H1 (cell line): ENCODE results near the gene DNAJC10. TPM values are rescaled to one million over a fixed set of nuclear protein-coding genes. Genes with fewer than 3 reads are reported as not detected.

Source experiments
- CTCF ChIA-PET: fragments of 300-600 bp; sonication (Branson Sonifier 250); formaldehyde crosslinking; loops from one replicate; lab custom pipeline; 2021; ENCODE audit not compliant: partially characterized antibody; lab: Charles Lee
- POLR2A ChIA-PET: fragments of 300-600 bp; sonication (Branson Sonifier 250); formaldehyde crosslinking; loops from one replicate; lab custom pipeline; 2021; ENCODE audit warnings: inconsistent platforms; ENCODE audit not compliant: partially characterized antibody; lab: Charles Lee
- DNase-seq, 2 experiments: peaks; one replicate each; pipeline versions ENCODE4 v3.0.0 to v3.0.0-alpha.2; 2010 to 2022; ENCODE audit warnings: low spot score in 2 of 2, low read depth in 1 of 2, mixed read lengths in 1 of 2
- FAIRE-seq: peaks from 2 replicates; lab custom pipeline; 2011; peaks lifted over from hg19 to GRCh38; lab: Jason Lieb, UNC
- H2AFZ ChIP-seq: 2 replicates; pipeline ENCODE4 v1.8.1; 2012; ENCODE audit warnings: low read length, inconsistent platforms
- H2AK5ac ChIP-seq: 2 replicates; pipeline ENCODE4 v1.6.1; 2013; ENCODE audit warnings: low read depth, low read length
- H2BK120ac ChIP-seq: replicated peaks from 2 replicates; pipeline ENCODE3; 2013; ENCODE audit warnings: low read depth, low read length, inconsistent platforms
- H2BK12ac ChIP-seq: 2 replicates; pipeline ENCODE4 v1.6.1; 2013; ENCODE audit warnings: low read depth, low read length
- H2BK15ac ChIP-seq: 2 replicates; pipeline ENCODE4 v1.6.1; 2013; ENCODE audit warnings: low read length
- H2BK20ac ChIP-seq: 2 replicates; pipeline ENCODE4 v1.6.1; 2013; ENCODE audit warnings: low read length
- H2BK5ac ChIP-seq: 2 replicates; pipeline ENCODE4 v1.6.1; 2013; ENCODE audit warnings: low read depth, low read length
- H3K14ac ChIP-seq: 2 replicates; pipeline ENCODE4 v1.6.1; 2013; ENCODE audit warnings: inconsistent platforms; ENCODE audit not compliant: insufficient read length
- H3K18ac ChIP-seq: 2 replicates; pipeline ENCODE4 v1.6.1; 2013; ENCODE audit warnings: low read length; ENCODE audit errors: extremely low read depth
- H3K23ac ChIP-seq: 2 replicates; pipeline ENCODE4 v1.6.1; 2013; ENCODE audit warnings: inconsistent platforms; ENCODE audit not compliant: insufficient read length
- H3K23me2 ChIP-seq: 2 replicates; pipeline ENCODE4 v1.6.1; 2013; ENCODE audit warnings: low read depth, low read length
- H3K27ac ChIP-seq: 2 replicates; pipeline ENCODE4 v1.6.1; 2011; ENCODE audit warnings: low read depth, low read length, inconsistent platforms
- H3K27me3 ChIP-seq, 4 experiments: replicated peaks in 1 of 4; 1 replicate in 1 of 4; 2 replicates in 3 of 4; pipeline versions ENCODE4 v1.6.1 to v1.8.1; 2011 to 2013; ENCODE audit warnings: low read length in 3 of 4, mild to moderate bottlenecking in 3 of 4, inconsistent platforms in 2 of 4, mixed read lengths in 2 of 4, moderate library complexity in 1 of 4; ENCODE audit not compliant: control insufficient read depth in 3 of 4, insufficient read depth in 3 of 4; ENCODE audit errors: extremely low read depth in 1 of 4
- H3K36me3 ChIP-seq, 4 experiments: 2 replicates each; pipeline versions ENCODE4 v1.6.1 to v1.8.1; 2011 to 2013; ENCODE audit warnings: mild to moderate bottlenecking in 4 of 4, low read length in 3 of 4, moderate library complexity in 2 of 4, control low read depth in 1 of 4, inconsistent platforms in 1 of 4; ENCODE audit not compliant: insufficient read depth in 4 of 4, control insufficient read depth in 2 of 4
- H3K4ac ChIP-seq: replicated peaks from 2 replicates; pipeline ENCODE3; 2013; ENCODE audit warnings: low read length, low read depth, mixed read lengths, inconsistent platforms; ENCODE audit not compliant: insufficient read length
- H3K4me1 ChIP-seq, 4 experiments: replicated peaks in 1 of 4; 1 replicate in 1 of 4; 2 replicates in 3 of 4; pipeline versions ENCODE4 v1.6.1 to v1.8.1; 2011 to 2013; ENCODE audit warnings: low read length in 3 of 4, inconsistent platforms in 2 of 4, mixed read lengths in 1 of 4; ENCODE audit not compliant: insufficient read depth in 4 of 4, control insufficient read depth in 3 of 4
- H3K4me2 ChIP-seq, 2 experiments: 2 replicates each; pipeline versions ENCODE4 v1.6.1 to v1.8.1; 2011 to 2013; ENCODE audit warnings: low read depth in 2 of 2, low read length in 2 of 2, control low read depth in 1 of 2, inconsistent platforms in 1 of 2, mild to moderate bottlenecking in 1 of 2; ENCODE audit not compliant: insufficient read depth in 1 of 2
- H3K4me3 ChIP-seq, 4 experiments: fragments of 200-600, 300-600 bp in 1 of 4; sonication (generic), shearing (Covaris generic), sonication (Bioruptor Twin) in 1 of 4; 2 replicates each; pipeline versions ENCODE4 v1.5.1 to v1.8.1; 2011 to 2016; ENCODE audit warnings: low read length in 4 of 4, low read depth in 3 of 4, control low read depth in 2 of 4, inconsistent platforms in 2 of 4, mild to moderate bottlenecking in 2 of 4, mixed read lengths in 1 of 4, moderate library complexity in 1 of 4; ENCODE audit not compliant: insufficient read depth in 2 of 4; ENCODE audit errors: extremely low read depth in 1 of 4
- H3K56ac ChIP-seq: replicated peaks from 2 replicates; pipeline ENCODE3; 2013; ENCODE audit warnings: low read depth, mild to moderate bottlenecking, mixed read lengths, low read length, inconsistent platforms; ENCODE audit not compliant: insufficient read length
- H3K79me1 ChIP-seq: 2 replicates; pipeline ENCODE4 v1.6.1; 2013; ENCODE audit warnings: low read depth, low read length, control low read depth
- H3K79me2 ChIP-seq, 2 experiments: 2 replicates each; pipeline versions ENCODE4 v1.6.1 to v1.8.1; 2012 to 2013; ENCODE audit warnings: low read length in 2 of 2, mild to moderate bottlenecking in 2 of 2, inconsistent platforms in 1 of 2; ENCODE audit not compliant: insufficient read depth in 2 of 2, control insufficient read depth in 1 of 2
- H3K9ac ChIP-seq, 4 experiments: replicated peaks in 1 of 4; 1 replicate in 1 of 4; 2 replicates in 3 of 4; pipeline versions ENCODE4 v1.6.1 to v1.8.1; 2011 to 2013; ENCODE audit warnings: low read depth in 3 of 4, low read length in 3 of 4, control low read depth in 2 of 4, mild to moderate bottlenecking in 2 of 4, moderate library complexity in 2 of 4, inconsistent platforms in 1 of 4; ENCODE audit errors: extremely low read depth in 1 of 4
- H3K9me3 ChIP-seq, 2 experiments: 2 replicates each; pipeline versions ENCODE4 v1.6.1 to v1.8.1; 2012 to 2013; ENCODE audit warnings: mild to moderate bottlenecking in 2 of 2, moderate library complexity in 2 of 2, control low read depth in 1 of 2, inconsistent platforms in 1 of 2, low read depth in 1 of 2, low read length in 1 of 2, mixed read lengths in 1 of 2; ENCODE audit not compliant: insufficient read depth in 2 of 2
- H4K20me1 ChIP-seq, 2 experiments: replicated peaks in 1 of 2; 2 replicates each; pipeline versions ENCODE3 to v1.8.1; 2011 to 2013; ENCODE audit warnings: inconsistent platforms in 2 of 2, low read length in 2 of 2, mild to moderate bottlenecking in 1 of 2; ENCODE audit not compliant: insufficient read depth in 2 of 2, control insufficient read depth in 1 of 2
- H4K5ac ChIP-seq: 2 replicates; pipeline ENCODE4 v1.6.1; 2013; ENCODE audit warnings: low read length, low read depth, mixed read lengths, inconsistent platforms; ENCODE audit not compliant: insufficient read length
- H4K8ac ChIP-seq: 2 replicates; pipeline ENCODE4 v1.8.0; 2013; ENCODE audit warnings: mild to moderate bottlenecking, moderate library complexity, low read length, inconsistent platforms; ENCODE audit not compliant: insufficient read depth; ENCODE audit errors: extremely low read depth
- H4K91ac ChIP-seq: replicated peaks from 2 replicates; pipeline ENCODE3; 2013; ENCODE audit warnings: low read length, mixed read lengths, inconsistent platforms; ENCODE audit not compliant: insufficient read length
- CEBPB ChIP-seq: IDR thresholded peaks from 2 replicates; pipeline ENCODE4 v1.6.1; 2012; ENCODE audit warnings: low read depth, low read length
- MAFK ChIP-seq: IDR thresholded peaks from 2 replicates; pipeline ENCODE4 v1.6.1; 2012; ENCODE audit warnings: low read depth, mild to moderate bottlenecking, improper control_type of control experiment, low read length
- WGBS, 2 experiments: shearing (Covaris generic) in 1 of 2; methylation state at CpG; one replicate each; pipeline versions ENCODE4 v1.1.6 to v1.1.7; 2013 to 2015; ENCODE audit warnings: low lambda C conversion rate in 2 of 2, mixed read lengths in 2 of 2, inconsistent platforms in 1 of 2, low coverage in 1 of 2, missing lambda C conversion rate in 1 of 2; ENCODE audit not compliant: insufficient replicate concordance in 2 of 2, insufficient coverage in 1 of 2, insufficient read length in 1 of 2; ENCODE audit errors: extremely low coverage in 1 of 2, missing lambda C conversion rate in 1 of 2; 5-methylcytosine and 5-hydroxymethylcytosine counted together
- polyA plus RNA-seq, 7 experiments: library from polyadenylated mRNA; depleted of rRNA in 3 of 7; stranded (reverse) in 5 of 7; unstranded in 2 of 7; fragments of >200 nt in 5 of 7; fragments of 200-250 nt in 2 of 7; gene quantifications; 1 replicate in 5 of 7; 2 replicates in 1 of 7; 4 replicates in 1 of 7; pipeline versions ENCODE4 v1.2.1 to v1.2.3, GENCODE V29; 2011 to 2013; ENCODE audit warnings: missing spikeins in 2 of 7, mixed read lengths in 2 of 7
- total RNA-seq: library from RNA; stranded (reverse); fragmentation: NEBNext Ultra II Directional; extraction: Animal tissue kit (Norgen Biotek cat#: 25700); gene quantifications from 2 replicates; pipeline ENCODE4 v1.2.1, GENCODE V29; 2021

Gene DNAJC10
- total and polyA plus RNA-seq, 2 of the 8 experiments (the other 6 are each of a cell fraction or from before 2014, with no cell fraction given), result 23.2 to 121 TPM

DNA sequence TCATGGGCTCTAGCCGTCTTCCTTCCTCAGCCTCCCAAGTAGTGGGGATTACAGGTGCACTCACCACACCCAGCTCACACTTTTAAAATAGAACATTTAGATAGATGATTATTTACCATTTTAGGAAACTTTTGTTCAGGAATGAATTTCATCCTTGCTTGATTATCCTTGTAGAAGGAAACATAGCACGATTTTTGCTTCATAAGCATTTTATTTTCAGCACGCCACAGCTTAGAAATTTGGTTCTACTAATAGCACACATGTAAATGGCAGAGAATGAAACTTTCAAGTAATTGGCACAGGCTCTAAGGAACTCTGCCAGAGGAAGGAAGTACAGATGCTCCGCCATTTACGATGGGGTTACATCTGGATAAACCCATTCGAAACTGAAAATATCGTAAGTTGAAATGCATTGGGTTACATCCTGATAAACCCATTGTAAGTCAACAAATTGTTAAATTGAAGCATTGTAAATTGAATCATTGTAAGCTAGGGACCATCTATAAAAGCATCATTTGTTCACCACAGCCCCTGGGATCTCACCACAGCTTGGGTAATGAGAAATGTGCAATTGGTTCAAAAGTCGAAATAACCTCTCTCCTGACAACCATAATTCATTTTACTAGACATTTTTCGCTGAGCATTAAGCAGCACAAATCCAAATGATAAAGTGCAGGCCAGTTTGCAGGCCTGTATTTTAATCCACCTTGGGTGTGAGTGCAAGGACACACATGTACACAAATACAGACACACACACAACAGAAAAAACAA, 117.2 kb downstream of the DNAJC10 start:
- no peak for FAIRE-seq
- TF ChIP-seq MAFK, result peak; percentile 25; the same call in 1 of the 2 replicates
- TF ChIP-seq CEBPB, result no peak

More for the DNA sequence above, 117.2 kb downstream of the DNAJC10 start:
- Histone ChIP-seq H2BK120ac (no peak overlapping the region), H3K79me2 (no peaks in the 10 kb centered on the region), H2AFZ (no peak overlapping the region), H3K23me2 (no peaks in the 10 kb centered on the region), H4K20me1 (no peaks in the 10 kb centered on the region), H3K27me3 (no peaks in the 10 kb centered on the region), H2BK15ac (no peak overlapping the region), H2AK5ac (no peak overlapping the region), H3K18ac (no peak overlapping the region), H3K36me3 (no peaks in the 10 kb centered on the region; a peak in 1 of 8 replicates), H3K23ac (no peak overlapping the region), H3K4me3 (no peak overlapping the region), H3K56ac (no peak overlapping the region), H2BK5ac (no peak overlapping the region), H3K27ac (no peak overlapping the region), H3K4ac (no peak overlapping the region), H3K79me1 (no peaks in the 10 kb centered on the region), H3K4me1 (peaks cover 0 to 4% (median 0%) of the 10 kb centered on the region in 4 experiments; a peak in 4 of 7 replicates), H3K4me2 (no peak overlapping the region), H3K9me3 (no peaks in the 10 kb centered on the region), H3K9ac (no peak overlapping the region), H4K8ac (no peak overlapping the region), H4K5ac (no peak overlapping the region), H3K14ac (no peak overlapping the region), H2BK12ac (no peak overlapping the region), H4K91ac (no peak overlapping the region), H2BK20ac (no peak overlapping the region)
- DNase-seq, result no peak
- POLR2A ChIA-PET, result interaction anchor here (0.9 kb wide), 1 partner anchor 14 kb away, joined by 4 read pairs; no protein-coding TSS in a partner anchor
- 91% methylated on average over 9 of the region's 9 CpGs; no CpG with 5 or more reads in 1 of the 2 experiments for WGBS, 2 experiments
- CTCF ChIA-PET, result interaction anchor here (0.9 to 1.8 kb wide), 3 partner anchors 9 to 65 kb away, joined by 3 to 5 read pairs (median 4); no protein-coding TSS in a partner anchor
